Fibroblast of gingiva (primary cell): ENCODE measurements around the gene CST3.

Source experiments
- DNase-seq: peaks from one replicate; pipeline ENCODE4 v3.0.0-alpha.2; 2011; ENCODE audit warnings: low read depth

Gene CST3

GRCh38 chr20:23602699-23603098 is 35.1 kb downstream of the CST3 start:
- DNase-seq: no peak

DNA sequence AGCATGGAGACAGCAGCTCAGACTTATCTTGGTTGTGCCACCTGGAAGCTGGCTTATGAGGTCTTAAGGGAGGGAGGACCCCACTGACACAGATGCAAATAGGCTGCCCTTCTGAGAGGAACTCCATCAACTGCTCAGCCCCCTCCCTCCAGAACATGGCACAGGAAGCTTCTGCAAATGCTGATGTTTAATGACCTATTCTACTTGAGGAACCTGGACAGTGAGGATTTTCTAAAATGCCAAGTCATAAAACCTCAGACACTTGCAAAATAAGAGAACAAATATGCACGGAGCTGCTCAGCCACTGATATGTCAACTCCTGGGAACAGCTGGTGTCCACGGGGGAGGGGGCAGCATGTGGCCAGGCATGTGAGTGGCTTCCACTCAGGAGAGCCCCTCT is 35.5 kb downstream of the CST3 start:
- DNase-seq: no peak

DNA sequence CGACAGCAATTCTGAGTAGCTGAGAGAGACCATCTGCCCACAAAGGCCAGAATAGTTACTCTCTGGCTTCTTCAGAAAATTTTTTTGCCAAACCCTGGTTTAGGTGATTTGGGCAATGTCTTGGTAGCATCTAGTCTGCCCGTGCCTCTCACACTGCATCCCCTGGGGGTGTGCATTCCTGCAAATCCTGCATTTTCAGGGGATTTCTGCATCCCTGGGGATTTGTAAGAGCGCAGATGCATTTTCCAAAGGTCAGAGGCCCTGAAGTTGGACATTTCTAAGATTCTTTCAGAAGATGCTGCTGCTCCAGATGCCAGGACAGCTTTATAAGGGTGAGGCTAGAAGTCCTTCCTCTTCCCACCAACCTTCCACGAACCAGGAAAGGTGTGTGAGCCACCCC is 36.0 kb downstream of the CST3 start:
- DNase-seq: peak; percentile 30

DNA sequence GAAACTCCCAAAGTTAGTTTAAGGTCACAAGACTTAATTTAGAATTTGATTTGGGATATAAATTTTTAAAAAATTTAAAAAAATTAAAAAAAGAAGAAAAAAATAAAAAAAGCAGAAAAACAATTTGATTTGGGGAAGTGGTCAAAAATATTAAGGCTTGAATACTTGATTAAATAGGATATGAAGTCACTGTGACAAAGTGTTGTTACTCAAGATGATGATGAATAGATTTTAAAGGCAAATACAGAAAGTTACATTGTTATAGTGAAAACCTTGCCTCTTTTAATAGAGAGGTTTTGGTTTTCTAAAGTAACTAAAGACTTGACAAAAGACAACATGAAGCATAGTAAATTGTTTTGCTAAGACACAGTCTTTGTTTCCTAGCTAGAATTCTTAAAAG is 39.3 kb downstream of the CST3 start:
- DNase-seq: no peak

DNA sequence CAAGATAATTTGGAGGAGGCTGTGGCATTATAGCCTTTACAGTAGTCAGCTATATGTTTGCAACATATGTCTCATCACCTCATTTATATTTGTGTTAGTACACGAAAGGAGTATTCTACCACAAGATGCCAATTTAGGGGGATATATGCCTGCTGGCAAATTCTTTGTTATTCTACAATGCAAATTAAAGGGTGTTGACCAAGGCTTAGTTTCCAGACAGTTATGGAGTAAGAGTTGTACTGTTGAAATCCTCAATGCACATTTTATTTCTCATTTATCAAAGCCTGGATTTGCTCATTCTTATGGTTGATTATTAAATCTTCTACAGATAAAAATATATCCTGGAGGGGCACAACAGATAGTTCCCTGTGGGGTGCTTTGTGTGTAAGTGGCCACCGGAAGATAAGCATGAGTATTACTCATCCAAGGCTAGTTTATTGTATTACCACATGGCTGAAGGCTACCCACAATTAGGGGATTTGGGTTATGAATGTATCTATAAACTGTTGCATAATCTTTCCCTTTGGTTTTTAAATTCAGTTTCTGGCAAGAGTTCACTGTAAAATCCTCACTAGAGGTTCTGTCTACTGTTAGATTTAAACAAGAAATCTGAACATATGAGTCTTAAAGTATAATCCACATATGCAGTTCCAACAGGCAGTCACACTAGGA is 41.0 kb downstream of the CST3 start:
- no peak for DNase-seq

- DNase-seq: no peak
Observed at GRCh38 chr20:23595941-23596340, 41.8 kb downstream of the CST3 start.

DNA sequence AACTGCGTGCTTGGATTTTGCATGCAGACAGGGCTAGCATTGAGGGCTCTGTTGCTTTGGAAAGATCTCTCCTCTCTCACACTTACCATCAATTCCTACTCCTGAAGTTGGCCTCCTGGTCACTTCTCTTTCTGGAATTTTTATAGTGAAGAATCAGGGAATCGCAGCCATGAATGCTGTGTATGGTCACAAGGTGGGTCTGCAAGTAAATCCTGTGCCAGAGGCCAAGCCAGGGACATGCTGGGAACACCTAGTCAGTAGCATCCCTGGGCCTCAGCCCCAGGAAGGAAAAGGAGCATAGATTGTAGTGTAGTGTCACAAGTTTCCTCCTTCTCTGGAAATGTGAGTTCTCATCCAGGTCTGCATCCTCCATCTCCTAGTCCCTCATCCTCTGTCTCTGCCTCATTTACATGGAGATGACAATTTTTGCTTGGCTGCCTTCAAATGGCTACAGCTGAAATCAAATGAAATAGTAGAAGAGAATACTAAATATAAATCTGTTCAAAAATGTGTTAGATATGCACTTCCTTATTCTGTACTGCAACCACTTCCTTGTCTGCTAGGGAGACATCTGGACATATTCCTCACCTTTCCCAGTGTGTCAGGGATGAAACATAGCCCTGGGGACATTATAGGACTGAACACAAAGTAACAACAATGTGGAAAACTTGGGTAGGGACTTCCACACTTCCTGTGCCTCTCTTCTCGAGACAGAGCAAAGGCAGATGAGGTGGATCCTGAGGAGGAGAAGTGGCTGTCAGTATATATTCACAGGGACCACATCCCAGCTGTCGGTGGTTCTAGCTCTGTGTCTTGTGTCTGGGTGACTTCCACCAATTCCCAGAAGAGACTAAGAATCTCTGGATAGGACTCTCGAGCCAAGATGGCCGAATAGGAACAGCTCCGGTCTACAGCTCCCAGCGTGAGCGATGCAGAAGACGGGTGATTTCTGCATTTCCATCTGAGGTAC is 49.0 kb downstream of the CST3 start:
- no peak for DNase-seq

DNA sequence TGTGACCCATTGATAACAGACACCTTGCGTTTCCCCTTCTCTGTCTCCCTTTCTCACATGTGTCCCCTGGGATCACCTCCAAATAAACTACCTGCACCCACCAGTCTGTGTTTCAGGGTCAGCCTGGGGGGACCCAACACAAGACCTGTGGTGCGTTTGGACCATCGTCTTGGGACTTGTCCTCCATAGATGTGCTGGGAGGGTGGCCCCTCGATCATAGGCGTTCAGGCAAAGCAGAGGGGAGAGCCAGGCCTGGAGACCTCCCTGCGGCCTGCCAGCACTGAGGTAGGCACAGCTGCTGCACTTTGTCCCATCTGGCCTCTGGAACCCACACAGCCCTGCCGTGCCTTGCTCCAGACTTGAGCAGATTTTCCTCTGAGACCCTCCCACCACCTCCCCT is 50.1 kb downstream of the CST3 start:
- no peak for DNase-seq

DNA sequence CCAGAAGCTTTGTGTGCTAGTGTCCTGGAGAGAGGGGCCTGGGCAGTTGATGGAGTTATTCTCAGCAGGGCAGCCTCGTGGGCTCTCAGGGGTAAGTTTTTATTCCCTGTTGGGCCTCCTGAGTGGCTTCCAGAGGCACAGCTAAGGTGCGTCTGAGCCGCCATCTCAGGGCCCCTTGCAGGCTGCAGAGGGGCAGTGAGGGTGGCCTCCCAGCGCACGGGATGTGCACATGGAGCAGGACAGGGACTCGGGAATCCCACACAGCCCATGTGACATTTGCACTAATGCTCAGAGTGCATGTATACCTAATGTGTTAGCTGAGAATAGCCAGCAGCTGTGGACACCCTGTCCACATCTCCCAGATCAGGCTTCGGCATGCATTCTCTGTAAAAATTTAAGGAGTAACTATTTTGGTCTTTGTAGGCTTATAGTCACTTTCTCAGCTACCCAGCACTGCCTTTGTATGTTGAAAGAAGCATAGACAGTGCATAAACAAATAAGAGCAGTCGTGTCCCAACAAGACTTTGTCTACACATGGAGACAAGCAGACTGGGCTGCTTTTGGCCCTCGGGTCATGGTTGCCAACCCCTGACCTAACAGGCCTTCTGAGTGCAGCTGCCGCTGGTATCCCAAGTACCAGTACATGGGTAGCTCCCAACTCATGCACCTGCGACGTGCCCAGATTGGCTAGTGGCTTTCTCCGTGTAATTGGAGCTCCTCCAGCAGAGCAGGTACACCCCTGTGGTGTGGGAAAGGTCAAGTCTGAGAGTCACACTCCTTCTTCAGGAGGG is 50.8 kb downstream of the CST3 start:
- DNase-seq: no peak

DNA sequence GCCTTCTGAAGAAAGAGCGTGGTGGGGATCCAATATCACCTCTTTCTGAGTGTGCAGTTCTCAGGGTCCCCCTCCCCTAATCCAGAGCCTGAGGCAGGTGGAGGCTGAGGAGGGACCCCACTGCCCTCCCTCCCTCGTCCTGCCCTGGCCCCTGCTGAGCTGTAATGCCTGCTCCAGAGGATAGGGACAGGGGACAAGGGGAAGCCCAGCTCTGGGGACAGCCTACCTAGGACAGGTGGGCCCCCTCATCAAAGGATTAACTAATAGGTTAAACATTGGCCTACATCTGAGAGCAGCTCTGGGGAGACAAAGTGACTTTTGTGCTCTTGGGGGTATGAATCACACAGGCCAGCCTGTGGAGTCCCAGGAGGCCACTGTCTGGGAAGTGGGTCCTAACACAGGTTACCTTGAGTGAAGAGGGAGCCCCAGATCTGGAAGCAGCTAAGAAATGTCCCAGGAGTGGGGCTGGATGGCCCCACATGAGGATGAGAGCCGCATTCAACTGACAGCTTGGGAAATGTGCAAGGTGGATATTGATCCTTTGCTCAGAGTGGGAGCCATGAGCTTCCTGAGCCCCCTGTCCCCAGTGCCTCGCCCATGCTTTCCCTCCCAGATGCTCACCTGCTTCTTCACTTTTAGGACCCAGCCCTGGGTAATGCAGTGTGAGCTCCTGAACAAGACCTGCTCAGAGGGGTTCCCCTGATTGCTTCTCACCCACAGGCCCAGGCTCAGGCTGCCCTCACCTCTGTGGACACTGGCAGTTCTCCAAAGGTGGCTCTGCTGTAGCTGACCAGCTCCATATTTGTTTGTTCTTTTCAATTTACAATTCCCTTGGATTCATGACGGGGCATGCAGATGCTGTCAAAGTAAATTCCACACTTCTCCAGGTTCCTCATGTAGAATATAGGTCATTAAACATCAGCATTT is 51.7 kb downstream of the CST3 start:
- DNase-seq: no peak

GRCh38 chr20:23585449-23585807 is 52.3 kb downstream of the CST3 start:
- no peak for DNase-seq

GRCh38 chr20:23584434-23585199 is 53.1 kb downstream of the CST3 start:
- no peak for DNase-seq
